Nephron progenitor cell (in vitro differentiated cells): Measurements from ENCODE around the gene TMEM156.
"Not testable (repeated sequence)": the region's sequence is repeated elsewhere in the genome, so short reads cannot be mapped to it uniquely, and the experiment has no call there.

Source experiments
- DNase-seq: peaks from one replicate; pipeline ENCODE4 v3.0.0; 2021
- H3K27ac Mint-ChIP-seq: 2 replicates; pipeline ENCODE4 v1.8.0; 2021; ENCODE audit warnings: mild to moderate bottlenecking, moderate library complexity, mixed read lengths
- H3K27me3 Mint-ChIP-seq: 2 replicates; pipeline ENCODE4 v1.8.0; 2021; ENCODE audit warnings: mild to moderate bottlenecking, low read depth, mixed read lengths; ENCODE audit not compliant: poor library complexity
- H3K36me3 Mint-ChIP-seq: 2 replicates; pipeline ENCODE4 v1.8.0; 2021; ENCODE audit warnings: low read depth, mixed read lengths
- H3K4me1 Mint-ChIP-seq: 2 replicates; pipeline ENCODE4 v1.8.0; 2021; ENCODE audit warnings: mixed read lengths
- H3K4me3 Mint-ChIP-seq: 2 replicates; pipeline ENCODE4 v1.8.0; 2021; ENCODE audit warnings: mild to moderate bottlenecking, moderate library complexity, mixed read lengths
- H3K9me3 Mint-ChIP-seq: 2 replicates; pipeline ENCODE4 v1.8.0; 2021; ENCODE audit warnings: mild to moderate bottlenecking, moderate library complexity, mixed read lengths
- TF ChIP-seq, protein P1 (sequence below): fragments of 200-600 bp; sonication (generic); IDR thresholded peaks from 2 replicates; pipeline ENCODE4 v1.5.0; 2021; ENCODE audit warnings: antibody characterized with exemption

Gene TMEM156

DNA sequence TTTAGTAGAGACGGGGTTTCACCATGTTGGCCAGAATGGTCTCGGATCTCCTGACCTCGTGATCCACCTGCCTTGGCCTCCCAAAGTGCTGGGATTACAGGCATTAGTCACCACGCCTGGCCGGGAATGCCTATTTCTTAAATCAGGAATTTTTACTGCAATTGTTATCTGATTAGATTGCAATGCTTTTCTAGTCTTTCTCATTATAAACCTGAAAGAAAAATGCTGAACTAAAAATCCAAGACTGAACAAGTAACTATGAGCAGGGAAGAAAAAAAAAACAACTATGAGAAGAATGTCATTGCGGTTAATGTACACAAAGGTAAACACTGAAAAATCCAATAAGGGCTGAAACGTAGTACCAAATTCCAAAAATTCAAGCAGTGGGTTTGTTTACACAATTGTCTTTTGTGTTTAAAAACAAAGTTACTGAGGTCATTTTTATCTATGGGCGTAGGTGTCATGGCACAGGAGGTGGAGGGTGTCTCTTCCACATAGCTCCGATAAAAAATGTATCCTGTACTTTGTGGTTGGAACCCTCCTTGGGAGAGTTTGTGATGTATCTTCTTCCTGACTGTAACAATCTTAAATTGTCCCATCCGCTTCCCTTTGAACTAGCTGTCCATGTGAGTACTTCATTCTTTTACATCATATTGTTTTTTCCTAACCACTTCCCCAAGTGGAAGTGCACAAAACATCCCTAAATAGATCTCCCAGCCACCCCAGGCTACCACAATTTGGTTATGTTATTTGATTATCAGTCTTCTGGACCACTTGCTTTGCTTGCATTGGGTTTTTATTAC lies 11.1 kb upstream of the TMEM156 start:
- H3K4me3 Mint-ChIP-seq, result peak overlapping the region; percentile 89
- no peak for DNase-seq

GRCh38 chr4:39042366-39042765 lies 10.2 kb upstream of the TMEM156 start:
- Mint-ChIP-seq H3K36me3 (no peaks in the 10 kb centered on the region), H3K9me3 (no peaks in the 10 kb centered on the region), H3K27me3 (no peaks in the 10 kb centered on the region), H3K27ac (peak overlapping the region; percentile 70), H3K4me3 (peak overlapping the region; percentile 23), H3K4me1 (peaks cover 40% of the 10 kb centered on the region)
- no peak for DNase-seq
- TF ChIP-seq, protein P1, sequence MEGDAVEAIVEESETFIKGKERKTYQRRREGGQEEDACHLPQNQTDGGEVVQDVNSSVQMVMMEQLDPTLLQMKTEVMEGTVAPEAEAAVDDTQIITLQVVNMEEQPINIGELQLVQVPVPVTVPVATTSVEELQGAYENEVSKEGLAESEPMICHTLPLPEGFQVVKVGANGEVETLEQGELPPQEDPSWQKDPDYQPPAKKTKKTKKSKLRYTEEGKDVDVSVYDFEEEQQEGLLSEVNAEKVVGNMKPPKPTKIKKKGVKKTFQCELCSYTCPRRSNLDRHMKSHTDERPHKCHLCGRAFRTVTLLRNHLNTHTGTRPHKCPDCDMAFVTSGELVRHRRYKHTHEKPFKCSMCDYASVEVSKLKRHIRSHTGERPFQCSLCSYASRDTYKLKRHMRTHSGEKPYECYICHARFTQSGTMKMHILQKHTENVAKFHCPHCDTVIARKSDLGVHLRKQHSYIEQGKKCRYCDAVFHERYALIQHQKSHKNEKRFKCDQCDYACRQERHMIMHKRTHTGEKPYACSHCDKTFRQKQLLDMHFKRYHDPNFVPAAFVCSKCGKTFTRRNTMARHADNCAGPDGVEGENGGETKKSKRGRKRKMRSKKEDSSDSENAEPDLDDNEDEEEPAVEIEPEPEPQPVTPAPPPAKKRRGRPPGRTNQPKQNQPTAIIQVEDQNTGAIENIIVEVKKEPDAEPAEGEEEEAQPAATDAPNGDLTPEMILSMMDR, result no peak

More for the DNA sequence above, 11.1 kb upstream of the TMEM156 start:
- peaks cover 37% of the 10 kb centered on the region for H3K4me1 Mint-ChIP-seq
- peaks cover 6% of the 10 kb centered on the region for H3K36me3 Mint-ChIP-seq
- no peaks in the 10 kb centered on the region for H3K27me3 Mint-ChIP-seq
- peak overlapping the region; percentile 52 for H3K27ac Mint-ChIP-seq
- TF ChIP-seq, protein P1, result no peak
- no peaks in the 10 kb centered on the region for H3K9me3 Mint-ChIP-seq

GRCh38 chr4:39039108-39039507 lies 6.9 kb upstream of the TMEM156 start:
- Mint-ChIP-seq H3K4me3 (no peak overlapping the region), H3K27ac (no peak overlapping the region), H3K9me3 (no peaks in the 10 kb centered on the region), H3K36me3 (no peaks in the 10 kb centered on the region), H3K27me3 (no peaks in the 10 kb centered on the region), H3K4me1 (peaks cover 35% of the 10 kb centered on the region)
- DNase-seq, result no peak
- TF ChIP-seq, protein P1, result no peak

DNA sequence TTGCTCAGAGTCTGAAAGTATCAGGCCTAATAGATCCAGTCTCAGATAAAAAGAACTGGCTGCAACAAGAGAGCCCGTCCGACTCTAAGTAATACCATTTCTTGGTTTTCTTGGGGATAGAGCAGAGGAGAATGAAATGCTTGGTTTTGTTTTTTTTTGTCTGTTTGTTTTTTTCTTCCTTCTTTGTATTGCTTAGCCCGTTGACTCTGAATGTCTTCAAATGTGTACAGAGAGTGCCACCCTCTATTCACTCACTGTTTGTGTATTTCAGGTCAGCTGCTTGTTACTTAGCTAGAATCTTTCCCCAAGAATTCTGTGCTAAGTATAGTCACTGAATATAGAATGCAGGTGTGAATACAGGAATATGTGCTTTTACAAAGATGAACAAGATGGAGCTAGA lies 5.7 kb upstream of the TMEM156 start:
- DNase-seq, result no peak
- H3K36me3 Mint-ChIP-seq, result no peaks in the 10 kb centered on the region
- TF ChIP-seq, protein P1, result no peak
- no peaks in the 10 kb centered on the region for H3K9me3 Mint-ChIP-seq
- H3K27ac Mint-ChIP-seq, result peak overlapping the region; percentile 71
- no peaks in the 10 kb centered on the region for H3K27me3 Mint-ChIP-seq
- no peak overlapping the region for H3K4me3 Mint-ChIP-seq
- H3K4me1 Mint-ChIP-seq, result peaks cover 23% of the 10 kb centered on the region

DNA sequence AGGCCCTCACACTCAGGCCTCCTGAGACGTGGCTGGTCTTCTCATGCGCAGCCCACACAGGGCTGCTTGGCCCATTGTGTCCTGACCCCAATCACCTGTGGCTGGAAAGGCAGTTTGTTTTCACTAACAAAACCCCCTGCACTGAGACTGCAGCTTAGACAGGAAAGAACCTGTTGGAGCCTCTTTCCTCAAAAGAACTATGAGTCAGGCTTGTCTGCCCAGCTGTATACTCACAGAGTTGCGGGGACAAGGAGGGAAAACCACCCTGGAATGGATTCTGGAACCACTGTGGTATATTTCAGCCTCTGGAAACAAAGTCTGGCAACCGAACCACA lies 5.2 kb upstream of the TMEM156 start:
- Mint-ChIP-seq H3K36me3 (no peaks in the 10 kb centered on the region), H3K4me1 (peaks cover 20% of the 10 kb centered on the region), H3K4me3 (no peak overlapping the region), H3K27me3 (no peaks in the 10 kb centered on the region), H3K9me3 (no peaks in the 10 kb centered on the region), H3K27ac (peak overlapping the region; percentile 71)
- TF ChIP-seq, protein P1, result no peak
- no peak for DNase-seq

DNA sequence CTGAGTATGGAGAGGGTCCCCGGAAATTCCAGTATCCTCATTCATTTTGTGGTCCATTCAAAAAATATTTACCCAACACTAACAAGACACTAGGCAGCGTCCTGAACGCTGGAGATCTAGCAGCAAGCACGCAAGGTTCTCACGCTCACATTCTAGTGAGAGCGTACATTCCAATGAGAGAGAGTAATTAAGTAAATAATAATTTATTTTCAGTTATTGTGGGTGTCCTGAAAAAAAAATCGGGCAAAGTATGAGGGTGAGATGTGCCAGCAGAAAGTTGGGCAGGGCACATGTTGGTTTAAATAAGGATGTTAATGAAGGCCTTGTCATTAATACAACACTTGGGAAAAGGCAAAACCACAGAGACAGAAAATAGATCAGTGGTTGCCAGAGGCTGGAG lies 4.0 kb upstream of the TMEM156 start:
- H3K4me1 Mint-ChIP-seq, result peaks cover 15% of the 10 kb centered on the region
- H3K36me3 Mint-ChIP-seq, result no peaks in the 10 kb centered on the region
- DNase-seq, result no peak
- no peak overlapping the region for H3K4me3 Mint-ChIP-seq
- TF ChIP-seq, protein P1, result no peak
- H3K9me3 Mint-ChIP-seq, result no peaks in the 10 kb centered on the region
- no peaks in the 10 kb centered on the region for H3K27me3 Mint-ChIP-seq
- H3K27ac Mint-ChIP-seq, result peak overlapping the region; percentile 92

GRCh38 chr4:39031590-39032020 lies 604 bp downstream of the TMEM156 start:
- not testable (repeated sequence) for H3K27me3 Mint-ChIP-seq, H3K36me3 Mint-ChIP-seq, H3K4me3 Mint-ChIP-seq, H3K9me3 Mint-ChIP-seq, H3K4me1 Mint-ChIP-seq, H3K27ac Mint-ChIP-seq, DNase-seq
